Type B pancreatic cell (in vitro differentiated cells): ENCODE data around the gene ATP10D. TPM values are rescaled to one million over a fixed set of nuclear protein-coding genes. Genes with fewer than 3 reads are reported as not detected.

Source experiments
- DNase-seq: peaks from one replicate; pipeline ENCODE4 v3.0.0; 2021; ENCODE audit warnings: mixed read lengths; ENCODE audit not compliant: unreplicated experiment; ENCODE audit errors: extremely low spot score
- H3K27ac Mint-ChIP-seq: 2 replicates; pipeline ENCODE4 v1.8.0; 2021; ENCODE audit warnings: mild to moderate bottlenecking, mixed read lengths
- H3K27me3 Mint-ChIP-seq: 2 replicates; pipeline ENCODE4 v1.8.0; 2021; ENCODE audit warnings: mixed read lengths
- H3K36me3 Mint-ChIP-seq: 2 replicates; pipeline ENCODE4 v1.8.0; 2021; ENCODE audit warnings: mixed read lengths
- H3K4me1 Mint-ChIP-seq: one replicate; pipeline ENCODE4 v1.8.0; 2021; ENCODE audit warnings: mixed read lengths; ENCODE audit not compliant: unreplicated experiment
- H3K4me3 Mint-ChIP-seq: 2 replicates; pipeline ENCODE4 v1.8.0; 2021; ENCODE audit warnings: mild to moderate bottlenecking, mixed read lengths
- H3K9me3 Mint-ChIP-seq: 2 replicates; pipeline ENCODE4 v1.8.0; 2021; ENCODE audit warnings: mixed read lengths
- total RNA-seq: library from RNA; stranded (reverse); gene quantifications from 2 replicates; pipeline ENCODE4 v1.2.1, GENCODE V29; 2021; ENCODE audit warnings: low replicate concordance
- TF ChIP-seq, protein P1 (sequence below): fragments of 200-600 bp; sonication (generic); conservative IDR thresholded peaks from 2 replicates; pipeline ENCODE4 v1.5.0; 2021; ENCODE audit warnings: antibody characterized with exemption, mild to moderate bottlenecking

Gene ATP10D
- total RNA-seq, 1 donor from 2014 or later: 33.5 TPM

DNA sequence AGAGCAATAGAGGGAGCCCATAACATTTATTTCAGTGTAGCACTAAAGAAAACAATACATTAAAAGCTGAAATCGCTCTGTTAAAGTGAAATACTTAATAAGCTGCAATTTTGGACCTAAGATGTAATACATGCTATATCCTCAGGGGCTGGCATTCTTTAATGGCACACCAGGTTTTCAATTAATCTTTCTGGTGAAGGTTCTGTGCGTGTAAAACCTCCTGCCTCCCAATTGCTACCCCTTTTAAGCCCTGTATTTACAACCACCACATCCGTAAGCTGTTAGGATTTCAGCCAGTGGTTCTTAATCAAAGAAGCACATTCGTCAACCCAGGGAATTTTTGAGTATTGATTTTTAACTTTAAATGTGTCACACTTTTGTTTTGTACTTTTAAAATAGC, 14.0 kb upstream of the ATP10D start:
- TF ChIP-seq, protein P1, sequence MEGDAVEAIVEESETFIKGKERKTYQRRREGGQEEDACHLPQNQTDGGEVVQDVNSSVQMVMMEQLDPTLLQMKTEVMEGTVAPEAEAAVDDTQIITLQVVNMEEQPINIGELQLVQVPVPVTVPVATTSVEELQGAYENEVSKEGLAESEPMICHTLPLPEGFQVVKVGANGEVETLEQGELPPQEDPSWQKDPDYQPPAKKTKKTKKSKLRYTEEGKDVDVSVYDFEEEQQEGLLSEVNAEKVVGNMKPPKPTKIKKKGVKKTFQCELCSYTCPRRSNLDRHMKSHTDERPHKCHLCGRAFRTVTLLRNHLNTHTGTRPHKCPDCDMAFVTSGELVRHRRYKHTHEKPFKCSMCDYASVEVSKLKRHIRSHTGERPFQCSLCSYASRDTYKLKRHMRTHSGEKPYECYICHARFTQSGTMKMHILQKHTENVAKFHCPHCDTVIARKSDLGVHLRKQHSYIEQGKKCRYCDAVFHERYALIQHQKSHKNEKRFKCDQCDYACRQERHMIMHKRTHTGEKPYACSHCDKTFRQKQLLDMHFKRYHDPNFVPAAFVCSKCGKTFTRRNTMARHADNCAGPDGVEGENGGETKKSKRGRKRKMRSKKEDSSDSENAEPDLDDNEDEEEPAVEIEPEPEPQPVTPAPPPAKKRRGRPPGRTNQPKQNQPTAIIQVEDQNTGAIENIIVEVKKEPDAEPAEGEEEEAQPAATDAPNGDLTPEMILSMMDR: peak; percentile 39
- H3K4me3 Mint-ChIP-seq: no peak overlapping the region
- H3K27ac Mint-ChIP-seq: no peak overlapping the region
- H3K4me1 Mint-ChIP-seq: peaks cover 11% of the 10 kb centered on the region
- no peaks in the 10 kb centered on the region for H3K9me3 Mint-ChIP-seq
- H3K27me3 Mint-ChIP-seq: no peaks in the 10 kb centered on the region
- no peak for DNase-seq
- no peaks in the 10 kb centered on the region for H3K36me3 Mint-ChIP-seq

DNA sequence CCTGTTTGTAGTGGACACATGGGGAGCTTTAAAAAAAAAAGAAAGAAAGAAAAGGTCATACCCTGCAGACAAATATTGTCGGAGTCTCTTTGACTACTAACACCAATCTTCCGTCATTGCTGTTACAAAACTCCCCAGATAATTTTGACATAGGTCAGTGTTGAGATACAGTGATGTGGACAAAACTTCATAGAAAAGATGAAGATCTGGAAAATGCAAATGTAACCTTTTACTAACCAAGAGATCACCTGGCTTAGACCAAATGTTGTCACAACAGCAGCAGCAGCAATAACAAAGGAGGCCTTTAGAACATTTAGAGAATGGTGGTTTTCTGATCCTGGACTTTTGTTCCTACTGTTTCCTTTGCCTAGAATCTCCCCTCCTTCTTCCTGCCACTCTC, 13.5 kb upstream of the ATP10D start:
- Mint-ChIP-seq H3K27me3 (no peaks in the 10 kb centered on the region), H3K4me3 (no peak overlapping the region), H3K36me3 (no peaks in the 10 kb centered on the region), H3K4me1 (peaks cover 11% of the 10 kb centered on the region), H3K9me3 (no peaks in the 10 kb centered on the region), H3K27ac (peak overlapping the region; percentile 3)
- no peak for DNase-seq
- TF ChIP-seq, protein P1: no peak

DNA sequence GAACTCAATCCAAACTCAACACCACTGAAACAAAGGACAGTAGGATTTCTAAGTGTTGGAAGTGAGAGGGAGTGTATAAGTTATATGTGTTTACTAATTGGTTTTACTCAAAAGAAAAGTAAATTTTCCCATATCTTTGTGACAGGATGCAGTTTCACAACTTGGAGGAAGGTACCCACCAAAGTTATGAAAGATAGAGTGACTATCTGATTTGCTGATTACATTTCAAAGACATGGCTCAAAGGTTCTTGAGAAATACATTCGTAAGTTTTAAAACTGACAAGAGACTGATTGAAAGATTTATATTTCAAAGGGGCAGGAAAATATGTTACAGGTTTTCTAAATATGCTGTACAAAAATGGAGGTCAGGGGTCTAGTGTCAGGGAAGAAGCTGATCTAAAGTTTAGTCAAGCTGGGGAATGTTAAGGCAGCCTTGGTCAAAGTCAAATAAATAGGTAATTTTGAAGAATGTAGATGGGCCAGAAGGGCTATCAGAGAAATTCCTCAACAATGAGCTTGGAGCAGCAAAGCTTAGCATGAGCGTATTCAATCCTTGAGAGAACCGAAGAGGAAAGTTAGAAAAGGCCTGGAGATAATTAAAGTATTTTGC, 11.8 kb upstream of the ATP10D start:
- H3K27me3 Mint-ChIP-seq: no peaks in the 10 kb centered on the region
- no peaks in the 10 kb centered on the region for H3K36me3 Mint-ChIP-seq
- peaks cover 11% of the 10 kb centered on the region for H3K4me1 Mint-ChIP-seq
- no peak for DNase-seq
- H3K27ac Mint-ChIP-seq: no peak overlapping the region
- TF ChIP-seq, protein P1: no peak
- H3K9me3 Mint-ChIP-seq: no peaks in the 10 kb centered on the region
- H3K4me3 Mint-ChIP-seq: no peak overlapping the region

DNA sequence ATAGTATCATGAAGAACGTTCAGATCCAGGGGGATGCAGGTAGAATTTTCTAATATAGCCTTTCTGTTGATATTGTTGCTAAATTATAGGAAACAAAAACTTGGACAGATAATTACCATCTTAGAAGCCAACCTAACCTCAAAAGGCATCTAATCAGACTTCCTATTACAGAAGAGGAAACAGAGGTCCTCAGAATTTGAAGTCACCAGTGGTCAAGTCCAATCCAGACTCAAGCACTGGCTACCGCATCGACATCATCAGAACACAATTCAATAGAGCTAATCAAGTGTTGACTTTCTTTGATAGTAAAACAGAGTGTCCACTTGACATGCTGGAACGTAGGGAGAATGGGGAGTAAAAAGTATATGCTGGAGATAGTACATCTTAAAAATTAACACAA, 10.3 kb upstream of the ATP10D start:
- Mint-ChIP-seq H3K4me3 (no peak overlapping the region), H3K27ac (no peak overlapping the region), H3K9me3 (no peaks in the 10 kb centered on the region), H3K27me3 (no peaks in the 10 kb centered on the region), H3K4me1 (peaks cover 11% of the 10 kb centered on the region), H3K36me3 (no peaks in the 10 kb centered on the region)
- TF ChIP-seq, protein P1: no peak
- DNase-seq: no peak

DNA sequence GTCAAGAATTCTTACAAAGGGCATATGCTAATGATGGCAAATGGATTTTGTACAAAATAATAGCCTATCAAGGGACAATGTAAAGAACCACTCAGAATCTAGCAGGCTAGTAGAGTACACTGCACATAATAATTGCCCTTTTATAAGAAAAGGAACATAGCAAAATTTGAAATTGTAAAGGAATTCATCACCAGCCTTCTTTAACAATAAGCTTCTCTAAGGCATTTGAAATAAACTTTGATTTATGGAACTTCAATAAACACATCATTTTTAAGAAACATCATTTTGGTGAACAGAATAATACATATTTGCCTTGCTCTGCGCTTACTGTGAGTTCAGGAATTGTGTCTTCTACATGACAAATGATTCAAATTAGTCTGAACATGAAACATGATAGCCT, 9.7 kb upstream of the ATP10D start:
- peaks cover 11% of the 10 kb centered on the region for H3K4me1 Mint-ChIP-seq
- no peaks in the 10 kb centered on the region for H3K9me3 Mint-ChIP-seq
- TF ChIP-seq, protein P1: no peak
- H3K36me3 Mint-ChIP-seq: no peaks in the 10 kb centered on the region
- H3K27ac Mint-ChIP-seq: no peak overlapping the region
- no peaks in the 10 kb centered on the region for H3K27me3 Mint-ChIP-seq
- H3K4me3 Mint-ChIP-seq: no peak overlapping the region
- DNase-seq: no peak

DNA sequence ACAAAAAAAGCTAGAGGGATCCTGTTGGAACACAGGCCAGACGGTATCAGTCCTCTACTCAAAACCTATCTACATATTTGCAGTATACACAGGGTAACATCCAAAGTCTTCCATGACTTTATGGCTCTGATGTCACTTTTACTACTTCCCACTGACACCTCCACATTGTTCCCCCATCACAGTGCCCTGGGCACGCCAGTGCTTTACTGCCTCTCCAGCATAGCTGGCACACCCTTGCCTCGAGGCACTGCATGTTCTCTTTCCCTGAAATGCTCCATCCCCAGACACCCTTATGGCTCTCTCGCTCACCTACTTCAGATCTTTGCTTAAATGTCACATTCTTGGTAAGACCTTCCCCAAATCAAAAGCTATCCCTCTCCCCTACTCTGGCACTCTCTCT, 6.3 kb upstream of the ATP10D start:
- H3K27me3 Mint-ChIP-seq: no peaks in the 10 kb centered on the region
- no peaks in the 10 kb centered on the region for H3K4me1 Mint-ChIP-seq
- TF ChIP-seq, protein P1: no peak
- no peak for DNase-seq
- no peaks in the 10 kb centered on the region for H3K36me3 Mint-ChIP-seq
- no peaks in the 10 kb centered on the region for H3K9me3 Mint-ChIP-seq
- no peak overlapping the region for H3K4me3 Mint-ChIP-seq
- H3K27ac Mint-ChIP-seq: no peak overlapping the region
